RWPE2 (cell line): Measurements from ENCODE around the gene CFAP73.

Experiments
- ATAC-seq: fragments of 200-7000 bp; cut with Tn5 transposase; 3 replicates; pipeline ENCODE4 v1.9.1; 2021; ENCODE audit warnings: low read depth
- DNase-seq: peaks from one replicate; pipeline ENCODE4 v3.0.0-alpha.2; 2020; ENCODE audit warnings: low spot score
- H3K27ac ChIP-seq: fragments of 450-650 bp; 2 replicates; pipeline ENCODE4 v1.5.1; 2017; ENCODE audit warnings: mild to moderate bottlenecking; ENCODE audit not compliant: poor library complexity, severe bottlenecking
- H3K27me3 ChIP-seq: fragments of 250-450 bp; sonication (Bioruptor Pico); 2 replicates; pipeline ENCODE4 v1.5.1; 2021; ENCODE audit warnings: mild to moderate bottlenecking, moderate library complexity; ENCODE audit not compliant: insufficient read depth, poor library complexity, severe bottlenecking
- H3K36me3 ChIP-seq: fragments of 250-450 bp; sonication (Bioruptor Pico); 2 replicates; pipeline ENCODE4 v1.5.1; 2020; ENCODE audit warnings: low read depth, mild to moderate bottlenecking, moderate library complexity
- H3K4me1 ChIP-seq: fragments of 250-450 bp; sonication (Bioruptor Pico); 2 replicates; pipeline ENCODE4 v1.5.1; 2021; ENCODE audit warnings: mild to moderate bottlenecking, moderate library complexity; ENCODE audit not compliant: insufficient read depth, poor library complexity, severe bottlenecking
- H3K4me3 ChIP-seq: fragments of 250-450 bp; sonication (Bioruptor Pico); 2 replicates; pipeline ENCODE4 v1.5.1; 2021; ENCODE audit warnings: mild to moderate bottlenecking, moderate library complexity; ENCODE audit not compliant: severe bottlenecking
- H3K9me3 ChIP-seq: fragments of 250-450 bp; sonication (Bioruptor Pico); 2 replicates; pipeline ENCODE4 v1.5.1; 2021; ENCODE audit warnings: mild to moderate bottlenecking, moderate library complexity; ENCODE audit not compliant: severe bottlenecking
- CTCF ChIP-seq: fragments of 450-650 bp; IDR thresholded peaks from one replicate; pipeline ENCODE4 v1.5.1; 2017; ENCODE audit warnings: mild to moderate bottlenecking, moderate library complexity; ENCODE audit not compliant: poor library complexity, severe bottlenecking

Gene CFAP73

GRCh38 chr12:113136128-113136989, 13.2 kb upstream of the CFAP73 start:
- DNase-seq: no peak
- no peak for TF ChIP-seq CTCF
- H3K27ac ChIP-seq: no peak overlapping the region
- H3K9me3 ChIP-seq: no peaks in the 10 kb centered on the region
- H3K4me3 ChIP-seq: peak overlapping the region; percentile 23
- H3K27me3 ChIP-seq: peaks cover 4% of the 10 kb centered on the region
- ATAC-seq: no peak
- H3K4me1 ChIP-seq: no peaks in the 10 kb centered on the region
- no peaks in the 10 kb centered on the region for H3K36me3 ChIP-seq

- Histone ChIP-seq H3K4me1 (no peaks in the 10 kb centered on the region), H3K27me3 (peaks cover 4% of the 10 kb centered on the region), H3K9me3 (no peaks in the 10 kb centered on the region), H3K36me3 (no peaks in the 10 kb centered on the region), H3K4me3 (no peak overlapping the region), H3K27ac (no peak overlapping the region)
- ATAC-seq: no peak
- TF ChIP-seq CTCF: no peak
- no peak for DNase-seq
Observed at GRCh38 chr12:113136990-113137511, 12.5 kb upstream of the CFAP73 start.

- peaks cover 4% of the 10 kb centered on the region for H3K27me3 ChIP-seq
- H3K27ac ChIP-seq: no peak overlapping the region
- no peaks in the 10 kb centered on the region for H3K36me3 ChIP-seq
- no peak for TF ChIP-seq CTCF
- H3K4me1 ChIP-seq: no peaks in the 10 kb centered on the region
- no peaks in the 10 kb centered on the region for H3K9me3 ChIP-seq
- ATAC-seq (no peak), DNase-seq (no peak)
- H3K4me3 ChIP-seq: no peak overlapping the region
Observed at GRCh38 chr12:113137861-113138783, 11.4 kb upstream of the CFAP73 start.

- H3K36me3 ChIP-seq: no peaks in the 10 kb centered on the region
- no peaks in the 10 kb centered on the region for H3K4me1 ChIP-seq
- H3K27ac ChIP-seq: no peak overlapping the region
- ATAC-seq (no peak), DNase-seq (no peak)
- no peak overlapping the region for H3K4me3 ChIP-seq
- TF ChIP-seq CTCF: no peak
- H3K27me3 ChIP-seq: peaks cover 4% of the 10 kb centered on the region
- no peaks in the 10 kb centered on the region for H3K9me3 ChIP-seq
Observed at GRCh38 chr12:113138826-113139225, 10.7 kb upstream of the CFAP73 start.
